Activated CD8-positive, alpha-beta T cell treated with anti-CD3 and anti-CD28 coated beads for 36 hours (primary cell): ENCODE results near the gene RAB8A. TPM values are rescaled to one million over a fixed set of nuclear protein-coding genes. Genes with fewer than 3 reads are reported as not detected.
"Not testable (repeated sequence)": the region's sequence is repeated elsewhere in the genome, so short reads cannot be mapped to it uniquely, and the experiment has no call there.

Experiments
- ATAC-seq: fragments of 200-7000 bp; cut with Tn5 transposase; one replicate; pipeline ENCODE4 v1.10.0; 2021; ENCODE audit warnings: mild to moderate bottlenecking, moderate library complexity
- CTCF ChIA-PET: fragments of 350-600 bp; sonication (Branson Sonifier 250); formaldehyde crosslinking; loops from one replicate; lab custom pipeline; 2021; ENCODE audit warnings: antibody characterized with exemption; lab: Charles Lee
- POLR2A ChIA-PET: fragments of 350-600 bp; sonication (Branson Sonifier 250); formaldehyde crosslinking; loops from one replicate; lab custom pipeline; 2021; ENCODE audit warnings: antibody characterized with exemption; lab: Charles Lee
- DNase-seq: peaks from one replicate; pipeline ENCODE4 v3.0.0-alpha.2; 2020
- H3K27ac Mint-ChIP-seq: one replicate; pipeline ENCODE4 v1.8.0; 2021; ENCODE audit warnings: mild to moderate bottlenecking, mixed read lengths
- H3K27me3 Mint-ChIP-seq: one replicate; pipeline ENCODE4 v1.8.0; 2021; ENCODE audit warnings: mixed read lengths
- H3K36me3 Mint-ChIP-seq: one replicate; pipeline ENCODE4 v1.8.0; 2021; ENCODE audit warnings: low read depth, mixed read lengths
- H3K4me1 Mint-ChIP-seq: one replicate; pipeline ENCODE4 v1.8.0; 2021; ENCODE audit warnings: low read depth, mixed read lengths
- H3K4me3 Mint-ChIP-seq: one replicate; pipeline ENCODE4 v1.8.0; 2021; ENCODE audit warnings: mild to moderate bottlenecking, moderate library complexity, mixed read lengths
- H3K9me3 Mint-ChIP-seq: one replicate; pipeline ENCODE4 v1.8.0; 2021; ENCODE audit warnings: mixed read lengths
- CTCF ChIP-seq: fragments of 200-600 bp; IDR thresholded peaks from one replicate; pipeline ENCODE4 v1.8.0; 2022; ENCODE audit warnings: antibody characterized with exemption, mild to moderate bottlenecking
- intact Hi-C: fragments of 100-400 bp; cut with micrococcal nuclease; formaldehyde crosslinking; loops from one replicate; pipeline ENCODE4 v1.10.0; 2022
- total RNA-seq, 2 experiments: library from RNA; stranded (reverse); gene quantifications; one replicate each; pipeline ENCODE4 v1.2.3, GENCODE V29; 2021

Gene RAB8A
- total RNA-seq, 2 experiments from 2014 or later: 123 to 128 TPM

DNA sequence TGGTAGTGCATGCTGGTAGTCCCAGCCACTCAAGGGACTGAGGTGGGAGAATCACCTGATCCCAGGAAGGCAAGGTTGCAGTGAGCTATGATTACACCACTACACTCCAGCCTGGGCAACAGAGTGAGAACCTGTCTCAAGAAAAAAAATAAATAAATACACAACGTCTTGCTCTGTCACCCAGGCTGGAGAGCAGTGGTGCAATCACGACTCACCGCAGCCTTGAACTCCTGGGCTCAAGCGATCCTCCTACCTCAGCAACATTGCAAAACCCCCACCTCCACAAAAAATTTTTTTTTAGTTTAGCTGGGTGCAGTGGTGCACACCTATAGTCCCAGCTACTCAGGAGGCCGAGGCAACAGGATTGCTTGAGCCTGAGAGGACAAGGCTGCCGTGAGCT lies 26.6 kb upstream of the RAB8A start:
- ChIA-PET CTCF (interaction anchor here (0.7 to 2.8 kb wide), 7 partner anchors 9 to 25 kb away, joined by 3 to 12 read pairs (median 6); partner anchors contain the start of gene TPM4), POLR2A (interaction anchor here (0.7 to 4.5 kb wide), 10 partner anchors 8 to 104 kb away, joined by 3 to 33 read pairs (median 4); partner anchors contain the start of gene TPM4)
- intact Hi-C loops: no loop called here
- no peaks in the 10 kb centered on the region for H3K27me3 Mint-ChIP-seq
- H3K4me1 Mint-ChIP-seq: peaks cover 59% of the 10 kb centered on the region
- H3K36me3 Mint-ChIP-seq: peaks cover 88% of the 10 kb centered on the region
- no peak overlapping the region for H3K4me3 Mint-ChIP-seq
- peak overlapping the region; percentile 92 for H3K27ac Mint-ChIP-seq
- no peak for TF ChIP-seq CTCF
- H3K9me3 Mint-ChIP-seq: no peaks in the 10 kb centered on the region
- DNase-seq (peak; percentile 47), ATAC-seq (no peak)

DNA sequence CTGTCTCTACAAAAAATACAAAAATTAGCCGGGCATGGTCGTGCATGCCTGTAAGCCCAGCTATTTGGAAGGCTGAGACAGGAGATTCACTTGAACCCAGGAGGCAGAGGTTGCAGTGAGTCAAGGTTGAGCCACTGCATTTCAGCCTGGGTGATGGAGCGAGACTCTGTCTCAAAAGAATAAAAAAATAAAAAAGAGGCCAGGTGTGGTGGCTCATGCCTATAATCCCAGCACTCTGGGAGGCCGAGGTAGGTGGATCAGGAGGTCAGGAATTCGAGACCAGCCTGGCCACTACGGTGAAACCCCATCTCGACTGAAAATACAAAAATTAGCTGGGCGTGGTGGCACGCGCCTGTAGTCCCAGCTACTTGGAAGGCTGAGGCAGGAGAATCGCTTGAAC lies 24.3 kb upstream of the RAB8A start:
- H3K9me3 Mint-ChIP-seq, H3K27ac Mint-ChIP-seq, DNase-seq, H3K27me3 Mint-ChIP-seq, ATAC-seq, intact Hi-C loops, H3K4me3 Mint-ChIP-seq: not testable (repeated sequence)
- POLR2A ChIA-PET: interaction anchor here (0.7 to 4.5 kb wide), 10 partner anchors 8 to 46 kb away, joined by 3 to 33 read pairs (median 4); partner anchors contain the start of gene TPM4
- CTCF ChIA-PET: interaction anchor here (1.1 to 2.8 kb wide), 7 partner anchors 8 to 46 kb away, joined by 3 to 20 read pairs (median 11); no protein-coding TSS in a partner anchor
- Mint-ChIP-seq H3K4me1 (peaks cover 41% of the 10 kb centered on the region), H3K36me3 (peaks cover 82% of the 10 kb centered on the region)

GRCh38 chr19:16087940-16088339 lies 23.7 kb upstream of the RAB8A start:
- Mint-ChIP-seq H3K36me3 (peaks cover 81% of the 10 kb centered on the region), H3K9me3 (no peaks in the 10 kb centered on the region), H3K27ac (no peak overlapping the region), H3K27me3 (no peaks in the 10 kb centered on the region), H3K4me3 (no peak overlapping the region), H3K4me1 (peaks cover 36% of the 10 kb centered on the region)
- no peak for ATAC-seq
- CTCF ChIA-PET: interaction anchor here (2.3 to 2.8 kb wide), 2 partner anchors 23 to 46 kb away, joined by 11 to 12 read pairs; no protein-coding TSS in a partner anchor
- intact Hi-C loops: no loop called here
- no peak for TF ChIP-seq CTCF
- POLR2A ChIA-PET: interaction anchor here (0.7 to 4.5 kb wide), 6 partner anchors 8 to 45 kb away, joined by 3 to 33 read pairs (median 4); partner anchors contain the start of gene TPM4
- DNase-seq: no peak

GRCh38 chr19:16088351-16089009 lies 23.2 kb upstream of the RAB8A start:
- Mint-ChIP-seq H3K27ac (no peak overlapping the region), H3K27me3 (no peaks in the 10 kb centered on the region), H3K4me3 (no peak overlapping the region), H3K9me3 (no peaks in the 10 kb centered on the region), H3K4me1 (peaks cover 32% of the 10 kb centered on the region), H3K36me3 (peaks cover 81% of the 10 kb centered on the region)
- TF ChIP-seq CTCF: no peak
- POLR2A ChIA-PET: interaction anchor here (1.0 to 3.9 kb wide), 3 partner anchors 11 to 114 kb away, joined by 3 to 33 read pairs (median 3); partner anchors contain the start of gene TPM4
- no peak for ATAC-seq
- no peak for DNase-seq
- intact Hi-C loops: no loop called here
- CTCF ChIA-PET: interaction anchor here (0.9 to 1.2 kb wide), 4 partner anchors 11 to 47 kb away, joined by 3 to 4 read pairs (median 3); no protein-coding TSS in a partner anchor

DNA sequence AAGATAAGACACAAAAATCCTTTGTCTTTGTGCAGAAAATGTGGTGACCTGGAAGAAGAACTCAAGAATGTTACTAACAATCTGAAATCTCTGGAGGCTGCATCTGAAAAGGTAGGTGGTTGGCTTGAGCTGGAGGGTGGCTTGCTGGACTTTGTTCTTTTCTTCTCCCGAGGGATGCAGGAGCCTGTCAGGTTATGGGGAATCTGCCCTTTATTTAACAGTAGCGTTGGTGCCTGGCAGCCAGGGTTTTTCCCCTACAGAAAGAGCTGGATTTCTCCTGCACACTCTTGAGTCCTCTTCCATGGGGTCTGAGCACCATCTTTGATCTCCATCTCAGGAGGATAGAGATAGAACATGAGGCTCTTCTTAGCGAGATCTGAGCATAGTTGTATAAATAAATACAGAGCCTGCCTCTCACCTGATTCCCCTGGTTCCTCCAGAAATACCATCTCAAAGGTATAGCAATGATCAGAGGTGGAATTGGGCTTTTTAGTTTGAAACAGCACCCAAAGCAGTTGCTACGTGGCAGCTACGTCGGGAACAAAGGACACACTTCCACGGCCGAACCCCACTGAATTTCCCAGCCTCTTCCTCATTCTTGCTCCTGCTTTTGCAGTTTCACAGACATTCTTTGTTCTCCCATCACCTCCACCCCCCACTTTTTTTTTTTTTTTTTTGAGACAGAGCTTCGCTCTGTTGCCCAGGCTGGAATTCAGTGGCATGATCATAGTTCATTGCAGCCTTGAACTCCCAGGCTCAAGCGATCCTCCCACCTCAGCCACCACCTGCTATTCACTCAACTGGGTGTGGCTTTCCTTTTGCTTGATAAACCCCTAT lies 22.5 kb upstream of the RAB8A start:
- H3K36me3 Mint-ChIP-seq: peaks cover 78% of the 10 kb centered on the region
- H3K4me3 Mint-ChIP-seq: no peak overlapping the region
- ATAC-seq (no peak), DNase-seq (no peak)
- ChIA-PET CTCF (interaction anchor here (0.9 to 1.2 kb wide), 4 partner anchors 11 to 48 kb away, joined by 3 to 4 read pairs (median 3); no protein-coding TSS in a partner anchor), POLR2A (interaction anchor here (1.0 to 3.9 kb wide), 4 partner anchors 10 to 113 kb away, joined by 3 to 33 read pairs (median 8); partner anchors contain the start of gene TPM4)
- H3K27me3 Mint-ChIP-seq: no peaks in the 10 kb centered on the region
- peaks cover 31% of the 10 kb centered on the region for H3K4me1 Mint-ChIP-seq
- intact Hi-C loops: no loop called here
- H3K27ac Mint-ChIP-seq: no peak overlapping the region
- H3K9me3 Mint-ChIP-seq: no peaks in the 10 kb centered on the region
- no peak for TF ChIP-seq CTCF
